Stimulated activated memory B cell treated with anti-CD40 and anti-IgM and Interleukin-4, amounts not matched to agents 10 μg/mL and 1 μg/mL and 100 μg/mL, for 72 hours (primary cell): ENCODE data around the gene FAM204A.

ENCODE experiments used
- ATAC-seq: fragments of 150-1000 bp; cut with Tn5 transposase; 2 replicates; pipeline ENCODE4 v1.10.0; 2021
- H3K27ac Mint-ChIP-seq: one replicate; pipeline ENCODE4 v1.8.0; 2022; ENCODE audit warnings: mild to moderate bottlenecking, mixed read lengths
- H3K27me3 Mint-ChIP-seq: one replicate; pipeline ENCODE4 v1.8.0; 2022; ENCODE audit warnings: mixed read lengths
- H3K36me3 Mint-ChIP-seq: one replicate; pipeline ENCODE4 v1.8.0; 2022; ENCODE audit warnings: mixed read lengths
- H3K4me1 Mint-ChIP-seq: one replicate; pipeline ENCODE4 v1.8.0; 2022; ENCODE audit warnings: mixed read lengths
- H3K4me3 Mint-ChIP-seq: one replicate; pipeline ENCODE4 v1.8.0; 2022; ENCODE audit warnings: mild to moderate bottlenecking, moderate library complexity, mixed read lengths
- H3K9me3 Mint-ChIP-seq: one replicate; pipeline ENCODE4 v1.8.0; 2022; ENCODE audit warnings: mixed read lengths

The FAM204A gene

GRCh38 chr10:118342638-118343020 is 505 bp upstream of the FAM204A start:
- Mint-ChIP-seq H3K27me3 (no peaks in the 10 kb centered on the region), H3K9me3 (no peaks in the 10 kb centered on the region), H3K27ac (peak overlapping the region; percentile 85), H3K4me1 (peaks cover 30% of the 10 kb centered on the region), H3K4me3 (peak overlapping the region; percentile 98), H3K36me3 (no peaks in the 10 kb centered on the region)
- peak; percentile 4 for ATAC-seq

DNA sequence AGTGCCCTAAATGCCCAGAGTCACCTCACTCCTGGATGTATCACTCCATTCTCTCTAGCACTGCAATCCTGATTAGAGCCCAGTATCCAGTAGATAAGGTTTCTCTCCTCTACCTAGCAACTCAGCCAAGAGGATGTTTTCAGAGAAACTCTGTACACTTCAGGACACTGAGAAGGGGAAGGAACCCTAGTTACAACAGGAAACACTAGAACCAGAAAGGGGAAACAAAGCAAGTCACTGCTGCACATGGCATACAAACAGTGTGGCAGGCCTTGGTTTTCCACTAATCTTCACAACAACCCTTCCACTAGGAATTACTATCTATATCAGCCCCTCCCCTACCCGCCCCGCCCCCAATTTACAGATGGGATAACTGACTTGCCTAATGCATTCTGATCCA is 1.6 kb downstream of the FAM204A start:
- peaks cover 30% of the 10 kb centered on the region for H3K4me1 Mint-ChIP-seq
- peaks cover 7% of the 10 kb centered on the region for H3K36me3 Mint-ChIP-seq
- H3K9me3 Mint-ChIP-seq = no peaks in the 10 kb centered on the region
- H3K4me3 Mint-ChIP-seq = peak overlapping the region; percentile 21
- ATAC-seq = no peak
- H3K27ac Mint-ChIP-seq = no peak overlapping the region
- no peaks in the 10 kb centered on the region for H3K27me3 Mint-ChIP-seq

GRCh38 chr10:118339111-118339510 is 3.0 kb downstream of the FAM204A start:
- H3K4me3 Mint-ChIP-seq = no peak overlapping the region
- H3K36me3 Mint-ChIP-seq = peaks cover 15% of the 10 kb centered on the region
- H3K27me3 Mint-ChIP-seq = no peaks in the 10 kb centered on the region
- H3K4me1 Mint-ChIP-seq = peaks cover 35% of the 10 kb centered on the region
- no peak for ATAC-seq
- H3K27ac Mint-ChIP-seq = no peak overlapping the region
- no peaks in the 10 kb centered on the region for H3K9me3 Mint-ChIP-seq

GRCh38 chr10:118337356-118337755 is 4.8 kb downstream of the FAM204A start:
- no peak for ATAC-seq
- H3K9me3 Mint-ChIP-seq = no peaks in the 10 kb centered on the region
- H3K4me3 Mint-ChIP-seq = no peak overlapping the region
- no peaks in the 10 kb centered on the region for H3K27me3 Mint-ChIP-seq
- peaks cover 28% of the 10 kb centered on the region for H3K36me3 Mint-ChIP-seq
- H3K27ac Mint-ChIP-seq = no peak overlapping the region
- H3K4me1 Mint-ChIP-seq = peaks cover 32% of the 10 kb centered on the region

DNA sequence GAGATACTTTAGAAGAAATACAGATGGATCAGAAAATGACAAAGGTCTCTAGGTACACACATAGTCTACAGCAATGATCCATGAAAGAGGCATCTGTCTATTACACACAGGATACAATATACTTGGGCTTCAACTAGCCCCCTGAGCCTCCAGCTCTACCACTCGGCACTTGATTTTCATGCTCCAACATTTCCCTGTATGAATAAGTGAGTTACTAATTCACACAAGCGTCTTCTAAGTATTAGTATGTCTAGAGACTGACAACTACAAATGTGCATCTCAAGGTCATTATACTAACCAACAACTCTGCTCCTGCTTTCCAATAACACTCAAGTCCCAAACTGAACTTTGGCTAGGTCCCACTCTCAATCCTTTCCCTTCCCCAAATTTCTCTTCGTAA is 8.3 kb downstream of the FAM204A start:
- Mint-ChIP-seq H3K9me3 (no peaks in the 10 kb centered on the region), H3K27me3 (no peaks in the 10 kb centered on the region), H3K4me3 (no peak overlapping the region), H3K27ac (no peak overlapping the region), H3K4me1 (peaks cover 18% of the 10 kb centered on the region), H3K36me3 (peaks cover 47% of the 10 kb centered on the region)
- ATAC-seq = no peak

GRCh38 chr10:118332948-118333710 is 9.0 kb downstream of the FAM204A start:
- no peak overlapping the region for H3K4me3 Mint-ChIP-seq
- no peaks in the 10 kb centered on the region for H3K9me3 Mint-ChIP-seq
- ATAC-seq = no peak
- H3K27ac Mint-ChIP-seq = no peak overlapping the region
- H3K27me3 Mint-ChIP-seq = no peaks in the 10 kb centered on the region
- peaks cover 13% of the 10 kb centered on the region for H3K4me1 Mint-ChIP-seq
- H3K36me3 Mint-ChIP-seq = peaks cover 53% of the 10 kb centered on the region

- Mint-ChIP-seq H3K4me3 (no peak overlapping the region), H3K27me3 (no peaks in the 10 kb centered on the region), H3K36me3 (peaks cover 62% of the 10 kb centered on the region), H3K9me3 (no peaks in the 10 kb centered on the region), H3K4me1 (peaks cover 8% of the 10 kb centered on the region), H3K27ac (no peak overlapping the region)
- no peak for ATAC-seq
These were observed 9.9 kb downstream of the FAM204A start for GRCh38 chr10:118332236-118332635.

DNA sequence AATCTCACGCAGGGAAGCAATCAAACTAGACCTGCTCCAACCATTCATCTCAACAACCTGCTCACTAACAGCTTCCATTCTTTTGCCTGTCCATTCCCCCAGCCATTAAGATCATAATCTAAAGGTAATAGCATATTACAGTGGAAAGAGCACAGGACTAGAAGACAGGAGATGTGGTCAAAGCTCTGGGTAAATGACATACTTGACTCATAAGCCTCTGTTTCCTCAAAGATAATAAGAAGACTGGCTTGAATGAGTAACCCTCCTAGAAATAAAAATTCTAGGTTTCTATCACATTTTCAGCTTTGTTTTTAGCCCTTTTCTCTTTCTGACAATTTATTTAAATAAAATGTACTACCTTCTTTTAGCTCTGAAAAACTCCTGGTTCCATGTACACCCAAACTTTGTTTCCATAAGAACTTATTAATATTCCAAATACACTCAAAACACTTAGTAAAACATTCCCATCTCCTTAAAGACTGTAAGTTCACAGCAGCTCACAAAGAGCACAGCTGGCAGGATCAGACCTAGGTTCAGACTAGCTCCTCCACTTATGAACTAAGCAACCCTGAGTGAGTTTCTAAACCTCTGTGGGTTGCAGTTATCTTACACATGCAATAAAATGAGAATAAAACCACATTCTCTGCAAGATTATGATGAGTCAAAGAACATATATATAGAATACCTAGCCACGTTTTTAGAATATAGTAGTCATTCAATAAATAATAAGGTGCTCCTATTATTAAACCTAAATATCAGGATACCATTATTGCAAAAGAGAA is 11.6 kb downstream of the FAM204A start:
- no peak for ATAC-seq

GRCh38 chr10:118324140-118324539 is 18.0 kb downstream of the FAM204A start:
- peak overlapping the region; percentile 61 for H3K27ac Mint-ChIP-seq
- H3K4me1 Mint-ChIP-seq = peaks cover 12% of the 10 kb centered on the region
- H3K4me3 Mint-ChIP-seq = no peak overlapping the region
- no peaks in the 10 kb centered on the region for H3K27me3 Mint-ChIP-seq
- peaks cover 60% of the 10 kb centered on the region for H3K36me3 Mint-ChIP-seq
- no peak for ATAC-seq
- no peaks in the 10 kb centered on the region for H3K9me3 Mint-ChIP-seq

More for the DNA sequence above, 11.6 kb downstream of the FAM204A start:
- Mint-ChIP-seq H3K27ac (no peak overlapping the region), H3K4me1 (peaks cover 8% of the 10 kb centered on the region), H3K4me3 (no peak overlapping the region), H3K9me3 (no peaks in the 10 kb centered on the region), H3K36me3 (peaks cover 58% of the 10 kb centered on the region), H3K27me3 (no peaks in the 10 kb centered on the region)

- H3K9me3 Mint-ChIP-seq = no peaks in the 10 kb centered on the region
- no peak overlapping the region for H3K4me3 Mint-ChIP-seq
- no peaks in the 10 kb centered on the region for H3K27me3 Mint-ChIP-seq
- H3K27ac Mint-ChIP-seq = no peak overlapping the region
- H3K36me3 Mint-ChIP-seq = peaks cover 40% of the 10 kb centered on the region
- peaks cover 12% of the 10 kb centered on the region for H3K4me1 Mint-ChIP-seq
- ATAC-seq = no peak
These were observed 20.2 kb downstream of the FAM204A start for GRCh38 chr10:118321724-118322575.

DNA sequence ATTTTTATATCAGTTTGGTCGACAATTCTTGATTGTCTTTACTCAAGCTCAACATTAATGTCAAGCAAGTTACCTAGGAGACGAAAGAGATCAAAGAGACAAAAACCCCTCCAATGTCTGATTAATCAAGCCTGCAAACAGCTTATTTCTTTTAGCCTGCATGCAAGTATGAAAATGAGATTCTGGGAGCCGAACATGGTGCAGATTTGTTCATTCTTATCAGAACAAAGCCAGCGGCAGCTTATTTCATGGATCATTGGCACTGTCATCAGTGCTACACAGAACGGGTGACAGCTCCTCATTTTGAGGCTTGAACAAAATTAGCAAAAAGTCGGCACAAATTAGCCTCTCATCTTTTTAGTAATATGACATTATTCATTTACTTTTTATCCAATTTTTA is 26.5 kb downstream of the FAM204A start:
- H3K27ac Mint-ChIP-seq = no peak overlapping the region
- no peaks in the 10 kb centered on the region for H3K9me3 Mint-ChIP-seq
- no peaks in the 10 kb centered on the region for H3K4me1 Mint-ChIP-seq
- H3K27me3 Mint-ChIP-seq = no peaks in the 10 kb centered on the region
- no peak overlapping the region for H3K4me3 Mint-ChIP-seq
- ATAC-seq = no peak
- H3K36me3 Mint-ChIP-seq = peaks cover 25% of the 10 kb centered on the region

GRCh38 chr10:118314882-118315281 is 27.2 kb downstream of the FAM204A start:
- Mint-ChIP-seq H3K27me3 (no peaks in the 10 kb centered on the region), H3K9me3 (no peaks in the 10 kb centered on the region), H3K27ac (no peak overlapping the region), H3K4me1 (no peaks in the 10 kb centered on the region), H3K36me3 (peaks cover 24% of the 10 kb centered on the region), H3K4me3 (no peak overlapping the region)
- no peak for ATAC-seq

GRCh38 chr10:118311505-118311904 is 30.6 kb downstream of the FAM204A start:
- peaks cover 44% of the 10 kb centered on the region for H3K36me3 Mint-ChIP-seq
- H3K4me3 Mint-ChIP-seq = no peak overlapping the region
- no peak overlapping the region for H3K27ac Mint-ChIP-seq

GRCh38 chr10:118310822-118311221 is 31.3 kb downstream of the FAM204A start:
- H3K9me3 Mint-ChIP-seq = no peaks in the 10 kb centered on the region
- peaks cover 51% of the 10 kb centered on the region for H3K36me3 Mint-ChIP-seq
- no peaks in the 10 kb centered on the region for H3K4me1 Mint-ChIP-seq
- H3K27ac Mint-ChIP-seq = no peak overlapping the region
- ATAC-seq = no peak
- H3K4me3 Mint-ChIP-seq = no peak overlapping the region
- H3K27me3 Mint-ChIP-seq = no peaks in the 10 kb centered on the region

More at GRCh38 chr10:118311505-118311904, 30.6 kb downstream of the FAM204A start:
- ATAC-seq = no peak
- Mint-ChIP-seq H3K4me1 (no peaks in the 10 kb centered on the region), H3K9me3 (no peaks in the 10 kb centered on the region), H3K27me3 (no peaks in the 10 kb centered on the region)

- no peak overlapping the region for H3K27ac Mint-ChIP-seq
- no peaks in the 10 kb centered on the region for H3K4me1 Mint-ChIP-seq
- H3K27me3 Mint-ChIP-seq = no peaks in the 10 kb centered on the region
- peaks cover 58% of the 10 kb centered on the region for H3K36me3 Mint-ChIP-seq
- no peaks in the 10 kb centered on the region for H3K9me3 Mint-ChIP-seq
- no peak overlapping the region for H3K4me3 Mint-ChIP-seq
- ATAC-seq = no peak
These were observed 32.2 kb downstream of the FAM204A start for GRCh38 chr10:118309911-118310310.
